ENCODE results near the gene TRIOBP. TPM values are rescaled to one million over a fixed set of nuclear protein-coding genes. Genes with fewer than 3 reads are reported as not detected.
A peak's percentile ranks its signal among the peaks of the same experiment; 100 is the strongest.

TRIOBP gene
- total RNA-seq, 1 donor from 2014 or later: 68.9 TPM

DNA sequence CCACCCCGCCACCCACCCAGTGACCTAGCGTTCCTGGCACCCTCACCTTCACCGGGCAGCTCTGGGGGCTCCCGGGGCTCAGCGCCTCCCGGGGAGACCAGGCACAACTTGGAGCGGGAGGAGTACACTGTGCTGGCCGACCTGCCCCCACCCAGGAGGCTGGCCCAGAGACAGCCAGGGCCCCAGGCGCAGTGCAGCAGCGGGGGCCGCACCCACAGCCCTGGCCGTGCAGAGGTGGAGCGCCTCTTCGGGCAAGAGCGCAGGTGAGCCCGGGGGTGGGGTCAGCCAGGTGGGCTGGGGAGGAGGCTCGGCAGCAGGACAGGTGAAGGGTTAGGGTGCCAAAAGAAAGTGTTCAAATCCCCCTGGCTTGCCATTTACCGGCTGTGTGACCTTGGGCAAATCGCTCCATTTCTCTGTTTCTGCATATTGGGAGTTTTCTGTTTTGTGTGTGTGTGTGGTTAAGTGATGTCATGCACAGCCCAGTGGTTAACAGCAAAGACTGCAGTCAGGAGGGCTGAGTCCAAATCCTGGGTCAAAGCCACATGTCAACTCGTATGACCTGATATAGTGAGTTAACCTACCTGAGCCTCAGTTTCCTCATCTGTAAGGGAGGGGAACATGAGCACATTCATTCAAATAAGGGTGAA, 29.5 kb downstream of the TRIOBP start:
- Histone ChIP-seq H3K27me3 (ENCODE audit: control insufficient read depth, insufficient read depth, low read length) (no peaks in the 10 kb centered on the region), H3K4me3 (ENCODE audit: low read depth, low read length) (no peak overlapping the region), H3K36me3 (ENCODE audit: control insufficient read depth, insufficient read depth, low read length) (no peaks in the 10 kb centered on the region)
- no peak for DNase-seq (ENCODE audit: low read depth)
- TF ChIP-seq, protein P1, sequence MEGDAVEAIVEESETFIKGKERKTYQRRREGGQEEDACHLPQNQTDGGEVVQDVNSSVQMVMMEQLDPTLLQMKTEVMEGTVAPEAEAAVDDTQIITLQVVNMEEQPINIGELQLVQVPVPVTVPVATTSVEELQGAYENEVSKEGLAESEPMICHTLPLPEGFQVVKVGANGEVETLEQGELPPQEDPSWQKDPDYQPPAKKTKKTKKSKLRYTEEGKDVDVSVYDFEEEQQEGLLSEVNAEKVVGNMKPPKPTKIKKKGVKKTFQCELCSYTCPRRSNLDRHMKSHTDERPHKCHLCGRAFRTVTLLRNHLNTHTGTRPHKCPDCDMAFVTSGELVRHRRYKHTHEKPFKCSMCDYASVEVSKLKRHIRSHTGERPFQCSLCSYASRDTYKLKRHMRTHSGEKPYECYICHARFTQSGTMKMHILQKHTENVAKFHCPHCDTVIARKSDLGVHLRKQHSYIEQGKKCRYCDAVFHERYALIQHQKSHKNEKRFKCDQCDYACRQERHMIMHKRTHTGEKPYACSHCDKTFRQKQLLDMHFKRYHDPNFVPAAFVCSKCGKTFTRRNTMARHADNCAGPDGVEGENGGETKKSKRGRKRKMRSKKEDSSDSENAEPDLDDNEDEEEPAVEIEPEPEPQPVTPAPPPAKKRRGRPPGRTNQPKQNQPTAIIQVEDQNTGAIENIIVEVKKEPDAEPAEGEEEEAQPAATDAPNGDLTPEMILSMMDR (IDR thresholded peaks at IDR 0.05; ENCODE audit: insufficient read depth, low read length, poor library complexity, severe bottlenecking): peak; percentile 10

DNA sequence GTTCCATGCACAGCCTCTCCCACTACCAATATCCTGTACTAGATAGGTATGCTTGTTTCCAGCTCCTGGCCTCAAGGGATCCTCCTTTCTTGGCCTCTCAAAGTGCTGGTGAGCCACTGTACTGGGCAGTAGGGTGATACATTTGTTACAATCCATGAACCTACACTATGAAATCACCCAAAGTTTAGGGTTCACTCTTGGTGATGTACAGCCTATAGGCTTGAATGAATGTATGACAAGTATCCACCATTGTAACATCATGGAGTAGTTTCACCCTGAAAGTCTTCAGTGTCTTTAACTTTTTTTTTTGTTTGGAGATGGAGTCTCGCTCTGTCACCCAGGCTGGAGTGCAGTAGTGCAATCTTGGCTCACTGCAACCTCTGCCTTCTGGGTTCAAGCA, 31.8 kb downstream of the TRIOBP start:
- TF ChIP-seq, protein P1 (IDR thresholded peaks at IDR 0.05; ENCODE audit: insufficient read depth, low read length, poor library complexity, severe bottlenecking): no peak
- no peaks in the 10 kb centered on the region for H3K27me3 ChIP-seq (ENCODE audit: control insufficient read depth, insufficient read depth, low read length)
- no peaks in the 10 kb centered on the region for H3K36me3 ChIP-seq (ENCODE audit: control insufficient read depth, insufficient read depth, low read length)
- H3K4me3 ChIP-seq (ENCODE audit: low read depth, low read length): no peak overlapping the region
- no peak for DNase-seq (ENCODE audit: low read depth)

DNA sequence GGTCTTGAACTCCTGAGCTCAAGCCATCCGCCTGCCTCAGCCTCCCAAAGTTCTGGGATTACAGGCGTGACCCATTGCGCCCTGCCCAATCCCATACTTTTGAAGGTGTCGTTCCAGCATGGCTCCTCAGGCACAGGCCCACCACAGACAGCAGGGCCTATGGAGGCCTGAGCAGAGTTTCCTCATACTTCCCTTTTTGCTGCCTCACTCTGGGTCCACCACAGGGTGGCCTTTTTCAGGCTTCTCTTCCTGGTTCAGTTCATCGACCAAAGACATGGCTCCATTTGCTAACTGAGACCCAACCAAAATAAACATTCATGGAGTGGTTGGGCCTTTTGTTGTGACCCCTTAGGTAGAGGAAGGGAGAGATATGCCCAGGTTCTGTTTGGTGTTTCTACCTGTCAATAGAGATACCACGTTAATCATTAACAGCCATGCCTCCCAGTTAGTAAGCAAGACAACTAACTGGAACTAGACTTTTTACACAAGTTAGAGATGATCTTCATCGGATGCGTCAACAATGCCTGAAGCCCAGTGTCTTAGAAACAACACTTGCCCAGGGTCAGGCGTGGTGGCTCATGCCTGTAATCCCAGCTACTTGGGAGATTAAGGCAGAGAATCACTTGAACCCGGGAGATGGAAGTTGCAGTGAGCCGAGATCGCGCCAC, 35.1 kb downstream of the TRIOBP start:
- H3K4me3 ChIP-seq (ENCODE audit: low read depth, low read length): no peak overlapping the region
- TF ChIP-seq, protein P1 (IDR thresholded peaks at IDR 0.05; ENCODE audit: insufficient read depth, low read length, poor library complexity, severe bottlenecking): no peak
- no peak for DNase-seq (ENCODE audit: low read depth)
- H3K27me3 ChIP-seq (ENCODE audit: control insufficient read depth, insufficient read depth, low read length): no peaks in the 10 kb centered on the region
- no peaks in the 10 kb centered on the region for H3K36me3 ChIP-seq (ENCODE audit: control insufficient read depth, insufficient read depth, low read length)

DNA sequence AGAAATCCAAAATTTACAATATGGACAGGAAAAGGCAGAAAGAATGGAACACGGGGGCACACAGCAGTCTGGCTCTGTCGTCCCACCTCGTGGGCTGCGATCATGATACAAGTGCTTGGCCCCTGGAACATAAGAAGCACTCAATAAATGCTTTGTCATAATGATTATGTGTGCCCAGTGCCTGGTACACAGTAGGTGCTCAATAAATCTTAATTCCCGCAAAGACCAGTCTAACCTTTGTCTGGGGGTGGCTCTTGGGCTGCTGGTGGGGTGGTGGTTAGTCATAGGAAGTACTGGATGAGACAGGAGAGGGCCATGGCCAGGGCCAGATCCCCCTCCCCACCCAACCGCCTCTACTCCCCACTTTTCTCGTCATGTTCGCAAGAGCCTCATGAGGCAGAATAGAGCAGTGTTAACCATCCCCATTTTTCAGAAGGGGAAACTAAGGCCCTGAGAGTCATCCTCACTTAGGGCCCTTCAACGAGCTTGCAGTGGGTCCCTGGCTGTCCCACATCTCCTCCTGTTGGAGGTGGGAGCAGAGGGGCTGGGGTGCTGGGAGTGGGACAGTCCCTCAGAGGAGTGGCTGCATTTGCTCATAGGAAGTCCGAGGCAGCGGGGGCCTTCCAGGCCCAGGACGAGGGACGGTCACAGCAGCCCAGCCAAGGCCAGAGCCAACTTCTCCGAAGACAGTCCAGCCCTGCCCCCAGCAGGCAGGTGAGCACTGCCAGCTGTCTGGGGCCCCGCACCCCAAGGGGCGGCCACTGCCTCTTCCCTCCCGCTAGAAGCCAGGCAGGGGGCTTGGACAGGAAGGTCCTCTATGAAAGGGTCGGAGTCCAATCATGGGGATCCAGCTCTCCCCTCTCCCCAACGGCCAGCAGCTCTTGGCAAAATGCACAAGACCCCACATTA, 36.1 kb downstream of the TRIOBP start:
- no peaks in the 10 kb centered on the region for H3K36me3 ChIP-seq (ENCODE audit: control insufficient read depth, insufficient read depth, low read length)
- no peaks in the 10 kb centered on the region for H3K27me3 ChIP-seq (ENCODE audit: control insufficient read depth, insufficient read depth, low read length)
- no peak for DNase-seq (ENCODE audit: low read depth)
- H3K4me3 ChIP-seq (ENCODE audit: low read depth, low read length): no peak overlapping the region
- TF ChIP-seq, protein P1 (IDR thresholded peaks at IDR 0.05; ENCODE audit: insufficient read depth, low read length, poor library complexity, severe bottlenecking): no peak

DNA sequence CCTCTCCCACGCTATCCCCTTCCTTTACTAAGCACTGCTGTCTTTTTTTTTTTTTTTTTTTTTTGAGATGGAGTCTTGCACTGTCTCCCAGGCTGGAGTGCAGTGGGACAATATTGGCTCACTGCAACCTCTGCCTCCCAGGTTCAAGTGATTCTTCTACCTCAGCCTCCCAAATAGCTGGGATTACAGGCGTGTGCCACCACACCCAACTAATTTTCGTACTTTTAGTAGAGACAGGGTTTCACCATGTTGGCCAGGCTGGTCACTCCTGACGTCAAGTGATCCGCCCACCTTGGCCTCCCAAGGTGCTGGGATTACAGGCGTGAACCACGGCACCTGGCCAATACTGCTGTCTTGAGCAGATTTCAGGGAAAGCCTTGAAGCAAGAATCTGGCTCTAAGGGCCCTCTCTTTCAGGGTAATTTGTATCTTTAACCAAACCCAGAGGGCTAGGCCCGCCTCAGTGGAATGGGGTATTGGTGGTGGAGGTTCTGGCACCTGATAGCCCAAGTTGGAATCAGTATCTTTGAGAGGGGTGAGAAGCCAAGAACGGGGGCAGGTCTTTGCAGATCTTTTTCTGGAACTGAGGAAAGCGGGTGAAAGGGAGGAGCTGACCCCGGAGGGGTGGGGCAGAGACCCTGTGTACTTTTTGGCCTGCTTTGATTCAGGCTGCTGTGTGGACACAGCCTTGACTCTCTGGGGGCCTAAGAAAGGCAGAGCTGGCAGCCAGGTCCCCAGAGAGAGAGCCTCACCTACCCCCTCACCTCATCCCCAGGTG, 37.0 kb downstream of the TRIOBP start:
- Histone ChIP-seq H3K27me3 (ENCODE audit: control insufficient read depth, insufficient read depth, low read length) (no peaks in the 10 kb centered on the region), H3K36me3 (ENCODE audit: control insufficient read depth, insufficient read depth, low read length) (no peaks in the 10 kb centered on the region), H3K4me3 (ENCODE audit: low read depth, low read length) (no peak overlapping the region)
- TF ChIP-seq, protein P1 (IDR thresholded peaks at IDR 0.05; ENCODE audit: insufficient read depth, low read length, poor library complexity, severe bottlenecking): no peak
- DNase-seq (ENCODE audit: low read depth): no peak

All from kidney epithelial cell (primary cell).